ENCODE measurements around the gene C5orf63.

- TF ChIP-seq CTCF (conservative IDR thresholded peaks at IDR 0.05; ENCODE audit: low read depth, low read length) = no peak
- TF ChIP-seq EZH2 (IDR thresholded peaks at IDR 0.05; ENCODE audit: borderline replicate concordance, low read depth, low read length, poor library complexity, severe bottlenecking) = no peak
Measured at GRCh38 chr5:127026166-127026565, 47.1 kb downstream of the C5orf63 start.

All from A673 (cell line).